Measurements from ENCODE around the gene CRYZL1. TPM values are rescaled to one million over a fixed set of nuclear protein-coding genes. Genes with fewer than 3 reads are reported as not detected.
A peak's percentile ranks its signal among the peaks of the same experiment; 100 is the strongest.

The CRYZL1 gene
- total RNA-seq, 1 experiment from 2014 or later, result 13.5 TPM

GRCh38 chr21:33554982-33555344 is 86.6 kb downstream of the CRYZL1 start:
- Histone ChIP-seq H2BK120ac (ENCODE audit: low read depth, low read length, poor library complexity, severe bottlenecking) (no peak overlapping the region), H3K4me1 (ENCODE audit: insufficient read depth, low read length) (no peaks in the 10 kb centered on the region), H3T11ph (ENCODE audit: low read length) (no peak overlapping the region), H3K14ac (ENCODE audit: insufficient read depth, low read length) (no peak overlapping the region), H3K27me3 (ENCODE audit: insufficient read depth, low read length) (no peaks in the 10 kb centered on the region), H4K8ac (replicated peaks; ENCODE audit: insufficient read length, low read depth, low read length) (no peak overlapping the region), H3K79me2 (ENCODE audit: insufficient read depth, low read length) (peaks cover 34% of the 10 kb centered on the region; the same call in 1 of the 2 replicates), H2BK5ac (ENCODE audit: insufficient read length, low read length) (no peak overlapping the region), H4K91ac (ENCODE audit: insufficient read length, low read depth, low read length) (no peak overlapping the region), H4K20me1 (ENCODE audit: control insufficient read depth, insufficient read depth, insufficient read length) (no peaks in the 10 kb centered on the region), H2AFZ (ENCODE audit: low read length) (no peak overlapping the region), H3K23me2 (ENCODE audit: insufficient read length, low read depth, low read length, poor library complexity, severe bottlenecking) (no peaks in the 10 kb centered on the region), H3K27ac (ENCODE audit: insufficient read length, low read depth, low read length) (no peak overlapping the region), H2BK20ac (ENCODE audit: low read depth, low read length, poor library complexity, severe bottlenecking) (no peak overlapping the region), H3K4me2 (ENCODE audit: insufficient read depth, insufficient read length, low read length) (no peak overlapping the region), H3K23ac (ENCODE audit: insufficient read length, low read depth, low read length) (no peak overlapping the region), H3K9me3 (ENCODE audit: control insufficient read depth, low read depth, low read length) (no peaks in the 10 kb centered on the region), H3K56ac (ENCODE audit: insufficient read length, low read depth, low read length) (no peak overlapping the region), H3K18ac (ENCODE audit: insufficient read length, low read depth, low read length) (no peak overlapping the region), H3K79me1 (ENCODE audit: insufficient read depth, low read depth, low read length, poor library complexity, severe bottlenecking) (peaks cover 12% of the 10 kb centered on the region), H3K4ac (ENCODE audit: low read depth, low read length) (no peak overlapping the region), H2AK5ac (ENCODE audit: insufficient read length, low read length) (no peak overlapping the region), H2BK15ac (ENCODE audit: low read depth, low read length) (no peak overlapping the region), H4K5ac (ENCODE audit: insufficient read length, low read depth, low read length) (no peak overlapping the region), H3K9ac (ENCODE audit: extremely low read depth, insufficient read length, low read length) (no peak overlapping the region), H2BK12ac (ENCODE audit: insufficient read length, low read depth, low read length) (no peak overlapping the region)
- no peaks in the 10 kb centered on the region for H3K27me3 Mint-ChIP-seq (ENCODE audit: low read depth)
- no peaks in the 10 kb centered on the region for H3K9me3 Mint-ChIP-seq
- peak overlapping the region in 1 of 3 experiments; percentile 84; a peak in 2 of 7 replicates for H3K27ac Mint-ChIP-seq
- no peak for DNase-seq
- peaks cover 80 to 96% (median 93%) of the 10 kb centered on the region in 3 experiments for H3K36me3 Mint-ChIP-seq (ENCODE audit: insufficient read depth in 1 of 3, low read depth in 3 of 3)
- H3K4me1 Mint-ChIP-seq, result peaks cover 4 to 5% of the 10 kb centered on the region in 2 experiments; a peak in 2 of 4 replicates
- no CpG with 5 or more reads among the region's 32 CpGs for WGBS (ENCODE audit: extremely low coverage, insufficient read length, low lambda C conversion rate)
- H3K4me3 Mint-ChIP-seq, result no peak overlapping the region
- no peak for TF ChIP-seq CTCF (conservative IDR thresholded peaks at IDR 0.05)
